Activated CD8-positive, alpha-beta T cell treated with anti-CD3 and anti-CD28 coated beads, Interleukin-2, amount 10 ng/mL, durations not matched to agents 7 days and 5 days (primary cell): ENCODE results near the gene PML. TPM values are rescaled to one million over a fixed set of nuclear protein-coding genes. Genes with fewer than 3 reads are reported as not detected.
A peak's percentile ranks its signal among the peaks of the same experiment; 100 is the strongest.
"Not testable (repeated sequence)": the region's sequence is repeated elsewhere in the genome, so short reads cannot be mapped to it uniquely, and the experiment has no call there.

ENCODE experiments used
- ATAC-seq: fragments of 150-1000 bp; cut with Tn5 transposase; one replicate; pipeline ENCODE4 v1.10.0; 2021; ENCODE audit warnings: moderate library complexity
- CTCF ChIA-PET: fragments of 350-600 bp; sonication (Branson Sonifier 250); formaldehyde crosslinking; loops from one replicate; lab custom pipeline; 2021; ENCODE audit warnings: antibody characterized with exemption; lab: Charles Lee
- POLR2A ChIA-PET: fragments of 350-600 bp; sonication (Branson Sonifier 250); formaldehyde crosslinking; loops from one replicate; lab custom pipeline; 2021; ENCODE audit warnings: antibody characterized with exemption; lab: Charles Lee
- DNase-seq: peaks from one replicate; pipeline ENCODE4 v3.0.0-alpha.2; 2020
- H3K27ac Mint-ChIP-seq: one replicate; pipeline ENCODE4 v1.8.0; 2021; ENCODE audit warnings: mild to moderate bottlenecking, mixed read lengths
- H3K27me3 Mint-ChIP-seq: one replicate; pipeline ENCODE4 v1.8.0; 2021; ENCODE audit warnings: low read depth, mixed read lengths
- H3K36me3 Mint-ChIP-seq: one replicate; pipeline ENCODE4 v1.8.0; 2021; ENCODE audit warnings: low read depth, mixed read lengths
- H3K4me1 Mint-ChIP-seq: one replicate; pipeline ENCODE4 v1.8.0; 2021; ENCODE audit warnings: low read depth, mixed read lengths
- H3K4me3 Mint-ChIP-seq: one replicate; pipeline ENCODE4 v1.8.0; 2021; ENCODE audit warnings: mild to moderate bottlenecking, mixed read lengths
- H3K9me3 Mint-ChIP-seq: one replicate; pipeline ENCODE4 v1.8.0; 2022; ENCODE audit warnings: mixed read lengths; ENCODE audit not compliant: insufficient read depth
- total RNA-seq, 2 experiments: library from RNA; stranded (reverse); gene quantifications; one replicate each; pipeline ENCODE4 v1.2.3, GENCODE V29; 2021

PML gene
- total RNA-seq, 2 experiments from 2014 or later: 108 to 115 TPM

DNA sequence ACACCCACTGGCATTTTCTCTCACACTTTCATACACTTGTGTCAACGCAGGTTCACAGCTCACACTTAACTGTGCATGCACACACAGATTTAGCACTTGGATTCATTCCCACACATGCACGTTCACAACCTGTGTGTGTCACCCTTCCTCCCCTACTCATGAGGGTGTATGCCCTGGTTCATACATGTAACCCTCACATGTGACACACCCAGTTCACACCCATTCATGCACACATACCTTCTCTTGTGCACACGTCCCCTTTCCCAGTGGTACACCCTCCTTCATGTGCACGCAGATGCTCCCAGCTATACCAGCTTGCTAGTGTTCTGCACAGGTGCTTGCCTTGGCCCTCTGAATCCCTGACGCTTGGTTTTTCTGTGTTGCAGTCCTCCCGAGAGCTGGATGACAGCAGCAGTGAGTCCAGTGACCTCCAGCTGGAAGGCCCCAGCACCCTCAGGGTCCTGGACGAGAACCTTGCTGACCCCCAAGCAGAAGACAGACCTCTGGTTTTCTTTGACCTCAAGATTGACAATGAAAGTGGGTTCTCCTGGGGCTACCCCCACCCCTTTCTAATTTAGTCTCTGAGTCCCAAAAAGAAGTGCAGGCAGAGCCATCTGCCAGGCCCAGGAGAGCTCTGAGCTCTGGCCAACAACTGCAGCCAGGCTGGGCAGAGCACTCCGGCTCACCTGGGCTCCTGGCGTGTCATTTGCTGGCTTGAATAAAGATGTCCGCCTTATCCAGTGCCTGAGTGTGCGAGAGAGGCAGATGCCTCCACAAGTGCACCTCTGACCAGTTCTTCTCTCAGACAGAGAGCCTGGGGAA is 48.3 kb downstream of the PML start:
- Mint-ChIP-seq H3K9me3 (no peaks in the 10 kb centered on the region), H3K27ac (no peak overlapping the region), H3K27me3 (no peaks in the 10 kb centered on the region), H3K4me1 (peaks cover 5% of the 10 kb centered on the region), H3K36me3 (peaks cover 13% of the 10 kb centered on the region), H3K4me3 (no peak overlapping the region)
- POLR2A ChIA-PET: interaction anchor here (1.2 kb wide), 1 partner anchor 48 kb away, joined by 3 read pairs; the partner anchor contains the start of gene PML
- ATAC-seq: no peak
- DNase-seq: no peak
- CTCF ChIA-PET: interaction anchor here (2.2 to 17.4 kb wide), 3 partner anchors 11 to 70 kb away, joined by 4 to 177 read pairs (median 12); no protein-coding TSS in a partner anchor

DNA sequence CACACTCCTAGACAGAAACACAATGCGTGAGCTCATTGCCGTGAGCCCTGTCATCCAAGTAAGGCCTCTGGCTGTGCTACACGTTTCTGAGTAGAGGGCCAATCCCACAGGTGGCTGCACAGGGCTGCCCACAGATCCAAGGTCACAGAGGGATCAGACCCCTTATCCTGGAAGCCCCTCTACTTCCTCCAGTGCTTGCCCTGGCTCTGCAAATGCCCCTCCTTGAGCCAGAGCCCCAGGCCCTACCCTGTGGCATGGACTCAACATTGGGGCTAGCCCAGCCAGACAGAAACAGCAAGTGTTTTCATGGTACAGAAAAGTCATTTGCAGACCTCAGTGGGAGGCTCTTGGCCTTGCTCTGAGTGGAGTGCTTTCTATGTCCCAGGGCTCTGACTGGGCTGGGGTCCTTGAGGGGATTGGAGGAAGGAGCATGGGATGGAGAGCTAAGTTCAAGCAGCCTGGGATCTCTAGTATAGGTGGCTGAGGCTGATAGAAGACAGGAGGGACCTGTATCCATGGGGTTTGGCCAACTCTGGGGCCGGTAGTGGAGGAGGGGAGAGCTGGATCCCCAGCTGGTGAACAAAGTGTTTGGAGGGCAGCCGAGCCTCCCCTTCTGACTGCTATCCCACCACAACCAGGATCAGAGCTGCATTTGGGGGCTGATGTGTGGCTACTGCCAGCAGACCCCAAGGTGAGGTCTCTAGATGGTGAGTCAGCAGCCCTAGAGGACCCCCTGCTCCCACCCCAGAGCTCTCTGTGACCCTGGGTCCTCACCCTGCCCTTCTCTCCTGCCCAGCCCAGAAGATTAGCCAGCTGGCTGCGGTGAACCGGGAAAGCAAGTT is 49.1 kb downstream of the PML start:
- Mint-ChIP-seq H3K27ac (peak overlapping the region; percentile 39), H3K4me1 (peaks cover 12% of the 10 kb centered on the region), H3K27me3 (no peaks in the 10 kb centered on the region), H3K9me3 (no peaks in the 10 kb centered on the region), H3K4me3 (no peak overlapping the region), H3K36me3 (peaks cover 10% of the 10 kb centered on the region)
- ChIA-PET POLR2A (interaction anchor here (0.6 to 1.2 kb wide), 3 partner anchors 23 to 71 kb away, joined by 3 read pairs; partner anchors contain the start of gene PML), CTCF (interaction anchor here (3.4 to 17.4 kb wide), 2 partner anchors 10 to 71 kb away, joined by 12 to 177 read pairs; no protein-coding TSS in a partner anchor)
- ATAC-seq: no peak
- DNase-seq: no peak

DNA sequence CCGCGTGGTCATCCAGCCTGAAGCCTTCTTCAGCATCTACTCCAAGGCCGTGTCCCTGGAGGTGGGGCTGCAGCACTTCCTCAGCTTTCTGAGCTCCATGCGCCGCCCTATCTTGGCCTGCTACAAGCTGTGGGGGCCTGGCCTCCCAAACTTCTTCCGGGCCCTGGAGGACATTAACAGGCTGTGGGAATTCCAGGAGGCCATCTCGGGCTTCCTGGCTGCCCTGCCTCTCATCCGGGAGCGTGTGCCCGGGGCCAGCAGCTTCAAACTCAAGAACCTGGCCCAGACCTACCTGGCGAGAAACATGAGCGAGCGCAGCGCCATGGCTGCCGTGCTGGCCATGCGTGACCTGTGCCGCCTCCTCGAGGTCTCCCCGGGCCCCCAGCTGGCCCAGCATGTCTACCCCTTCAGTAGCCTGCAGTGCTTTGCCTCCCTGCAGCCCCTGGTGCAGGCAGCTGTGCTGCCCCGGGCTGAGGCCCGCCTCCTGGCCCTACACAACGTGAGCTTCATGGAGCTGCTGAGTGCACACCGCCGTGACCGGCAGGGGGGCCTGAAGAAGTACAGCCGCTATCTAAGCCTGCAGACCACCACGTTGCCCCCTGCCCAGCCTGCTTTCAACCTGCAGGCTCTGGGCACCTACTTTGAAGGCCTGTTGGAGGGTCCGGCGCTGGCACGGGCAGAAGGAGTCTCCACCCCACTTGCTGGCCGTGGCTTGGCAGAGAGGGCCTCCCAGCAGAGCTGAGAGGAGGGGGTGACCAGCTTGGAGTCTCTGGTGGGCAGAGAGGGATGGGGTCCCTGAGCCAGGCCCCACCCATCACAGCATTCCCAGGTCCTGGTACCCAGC is 50.0 kb downstream of the PML start:
- Mint-ChIP-seq H3K4me1 (peaks cover 14% of the 10 kb centered on the region), H3K4me3 (no peak overlapping the region), H3K36me3 (peaks cover 10% of the 10 kb centered on the region), H3K9me3 (no peaks in the 10 kb centered on the region), H3K27me3 (peaks cover 2% of the 10 kb centered on the region), H3K27ac (no peak overlapping the region)
- CTCF ChIA-PET: interaction anchor here (0.8 to 17.4 kb wide), 3 partner anchors 9 to 79 kb away, joined by 4 to 177 read pairs (median 12); no protein-coding TSS in a partner anchor
- ATAC-seq: no peak
- no peak for DNase-seq
- POLR2A ChIA-PET: interaction anchor here (0.6 to 1.2 kb wide), 3 partner anchors 24 to 72 kb away, joined by 3 read pairs; partner anchors contain the start of gene PML

DNA sequence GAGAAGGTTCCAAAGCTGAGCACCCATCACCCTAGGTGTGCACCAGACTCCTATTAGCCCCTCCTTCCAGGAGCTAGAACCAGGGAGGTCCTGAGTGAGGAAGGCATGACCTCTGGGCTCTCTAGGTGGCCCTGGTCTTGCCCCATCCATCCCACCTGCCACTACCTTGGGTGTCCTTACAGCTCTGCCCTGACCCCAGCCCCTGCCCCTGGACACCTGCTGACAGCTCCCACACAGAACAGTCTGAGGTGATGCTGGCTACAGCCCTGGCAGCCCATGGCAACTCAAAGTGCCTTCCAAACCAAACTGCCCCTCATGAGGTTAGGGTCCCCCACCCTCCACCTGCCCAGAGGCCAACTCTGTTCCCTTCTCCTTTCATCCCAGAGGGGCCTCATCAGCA is 50.7 kb downstream of the PML start:
- DNase-seq: no peak
- ChIA-PET POLR2A (no interaction called here), CTCF (interaction anchor here (0.8 to 17.4 kb wide), 3 partner anchors 9 to 80 kb away, joined by 4 to 177 read pairs (median 12); no protein-coding TSS in a partner anchor)

DNA sequence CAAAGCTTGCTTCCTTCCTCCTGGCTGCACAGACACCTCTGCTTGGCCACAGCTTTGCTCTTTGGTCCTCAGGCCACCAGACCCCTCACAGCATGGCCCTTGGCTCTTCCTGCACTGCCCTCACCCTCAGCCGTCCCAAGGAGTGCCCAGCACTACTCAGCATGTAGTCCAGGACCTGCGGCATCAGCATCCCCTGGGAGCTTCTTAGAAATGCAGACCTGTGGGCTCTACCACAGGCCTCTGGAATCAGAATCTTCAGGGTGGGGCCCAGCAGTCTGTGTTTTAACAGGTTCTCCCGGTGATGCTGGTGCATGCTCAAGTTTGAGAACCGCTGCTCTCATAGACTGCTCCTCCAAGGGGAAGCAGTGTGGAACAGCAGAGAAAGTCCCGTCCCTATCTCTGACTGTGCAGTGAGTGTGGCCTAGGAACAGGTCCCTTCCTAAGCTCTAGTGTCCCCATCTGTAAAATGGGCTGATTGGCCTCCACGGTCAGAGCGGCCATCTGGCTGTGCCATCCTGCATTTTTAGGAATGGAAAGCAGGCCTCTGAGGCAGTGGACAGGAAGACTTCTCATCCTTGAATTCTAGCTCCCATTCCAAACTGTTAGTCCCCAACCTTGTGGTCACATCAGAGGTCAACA is 51.2 kb downstream of the PML start:
- peaks cover 14% of the 10 kb centered on the region for H3K4me1 Mint-ChIP-seq
- CTCF ChIA-PET: interaction anchor here (0.8 to 17.4 kb wide), 5 partner anchors 8 to 111 kb away, joined by 3 to 177 read pairs (median 4); no protein-coding TSS in a partner anchor
- no peak for ATAC-seq

More for the DNA sequence above, 50.7 kb downstream of the PML start:
- Mint-ChIP-seq H3K9me3 (no peaks in the 10 kb centered on the region), H3K36me3 (peaks cover 10% of the 10 kb centered on the region), H3K4me3 (no peak overlapping the region), H3K4me1 (peaks cover 14% of the 10 kb centered on the region), H3K27me3 (peaks cover 4% of the 10 kb centered on the region), H3K27ac (no peak overlapping the region)
- no peak for ATAC-seq

DNA sequence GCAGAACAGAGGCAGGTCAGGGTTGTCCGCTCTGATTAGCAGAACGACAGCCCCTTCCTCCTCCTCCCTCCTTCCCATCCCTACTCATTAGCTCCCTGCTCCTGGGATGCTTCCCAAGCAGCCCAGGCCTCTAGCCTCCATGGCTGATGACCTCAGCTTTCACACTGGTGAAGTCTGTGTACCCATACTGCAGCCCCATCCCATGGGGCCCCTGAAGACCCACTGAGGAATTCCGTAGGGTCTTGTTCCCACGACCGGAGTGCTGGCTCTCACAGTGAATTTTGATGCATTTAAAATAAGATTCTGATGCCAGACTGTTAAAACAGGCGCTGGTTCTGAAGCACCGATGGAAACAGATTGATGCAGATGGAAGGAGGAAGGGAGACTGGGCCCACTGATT is 51.8 kb downstream of the PML start:
- ATAC-seq (no peak), DNase-seq (no peak)
- Mint-ChIP-seq H3K27ac (no peak overlapping the region), H3K4me1 (peaks cover 14% of the 10 kb centered on the region), H3K4me3 (no peak overlapping the region), H3K36me3 (peaks cover 10% of the 10 kb centered on the region), H3K27me3 (peaks cover 4% of the 10 kb centered on the region), H3K9me3 (no peaks in the 10 kb centered on the region)
- CTCF ChIA-PET: interaction anchor here (0.8 to 17.4 kb wide), 5 partner anchors 7 to 110 kb away, joined by 3 to 177 read pairs (median 5); no protein-coding TSS in a partner anchor
- POLR2A ChIA-PET: no interaction called here

More for the DNA sequence above, 51.2 kb downstream of the PML start:
- no peaks in the 10 kb centered on the region for H3K9me3 Mint-ChIP-seq
- DNase-seq: no peak
- H3K27me3 Mint-ChIP-seq: peaks cover 4% of the 10 kb centered on the region
- H3K4me3 Mint-ChIP-seq: no peak overlapping the region
- H3K36me3 Mint-ChIP-seq: peaks cover 10% of the 10 kb centered on the region
- no peak overlapping the region for H3K27ac Mint-ChIP-seq
- POLR2A ChIA-PET: no interaction called here

DNA sequence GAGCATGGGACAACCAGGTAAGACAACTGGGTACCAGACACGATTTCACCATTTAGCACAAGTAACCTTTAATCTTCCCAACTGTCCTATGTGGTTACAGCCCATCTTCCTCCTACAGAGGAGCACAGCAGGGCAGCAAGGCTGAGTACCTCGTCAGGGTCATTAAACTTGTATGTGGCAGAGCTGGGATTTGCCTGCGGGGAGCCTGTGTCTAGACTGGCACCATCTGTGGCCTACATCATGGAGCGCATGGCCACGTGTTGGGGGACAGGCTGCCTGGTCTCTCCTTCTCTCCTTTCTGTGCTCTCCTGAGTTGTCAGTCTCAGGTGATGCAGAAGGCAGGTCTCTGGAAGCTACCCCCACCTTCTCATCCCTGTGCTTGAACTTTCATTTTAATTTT is 55.6 kb downstream of the PML start:
- CTCF ChIA-PET: interaction anchor here (1.7 to 17.4 kb wide), 2 partner anchors 78 to 84 kb away, joined by 10 to 177 read pairs; no protein-coding TSS in a partner anchor
- POLR2A ChIA-PET: no interaction called here
- ATAC-seq (no peak), DNase-seq (no peak)
- H3K4me3 Mint-ChIP-seq: no peak overlapping the region
- no peaks in the 10 kb centered on the region for H3K36me3 Mint-ChIP-seq
- H3K4me1 Mint-ChIP-seq: peaks cover 20% of the 10 kb centered on the region
- no peaks in the 10 kb centered on the region for H3K9me3 Mint-ChIP-seq
- H3K27ac Mint-ChIP-seq: no peak overlapping the region
- peaks cover 4% of the 10 kb centered on the region for H3K27me3 Mint-ChIP-seq

DNA sequence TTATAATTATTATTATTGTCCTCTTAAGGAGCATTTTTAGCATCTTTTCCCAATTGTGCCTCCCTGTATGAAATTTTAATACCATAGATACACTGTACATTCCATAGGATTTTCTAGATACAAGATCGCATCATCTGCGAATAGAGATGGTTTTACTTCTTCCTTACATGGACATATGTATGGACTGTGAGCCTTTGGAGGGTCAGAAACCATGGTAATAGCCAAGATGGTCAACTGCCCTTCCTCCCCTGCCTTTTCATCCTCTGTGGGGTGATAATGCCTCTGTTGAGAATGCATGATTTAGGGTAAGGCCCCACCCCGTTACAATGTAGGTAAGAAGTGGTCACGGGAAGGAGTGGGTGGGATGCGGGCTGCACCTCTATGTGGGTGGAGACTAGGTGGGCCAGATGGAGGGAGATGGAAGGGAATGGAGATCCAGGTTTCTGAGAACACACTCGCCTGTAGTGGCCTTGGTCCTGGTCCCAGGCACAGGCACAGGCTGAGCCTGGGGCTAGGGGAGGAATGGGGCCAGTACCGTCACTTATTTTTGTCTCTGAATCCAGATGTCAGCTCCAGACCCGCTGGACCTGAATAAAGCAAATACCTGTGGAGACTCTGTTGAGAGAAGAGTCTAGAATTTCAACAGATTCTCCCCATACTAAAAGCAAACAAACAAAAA is 56.2 kb downstream of the PML start:
- Mint-ChIP-seq H3K9me3 (no peaks in the 10 kb centered on the region), H3K4me3 (no peak overlapping the region), H3K4me1 (peaks cover 20% of the 10 kb centered on the region), H3K27me3 (peaks cover 4% of the 10 kb centered on the region), H3K27ac (no peak overlapping the region), H3K36me3 (no peaks in the 10 kb centered on the region)
- no peak for DNase-seq
- CTCF ChIA-PET: interaction anchor here (17.4 kb wide), 1 partner anchor 78 kb away, joined by 177 read pairs; no protein-coding TSS in a partner anchor
- ATAC-seq: no peak
- POLR2A ChIA-PET: no interaction called here

DNA sequence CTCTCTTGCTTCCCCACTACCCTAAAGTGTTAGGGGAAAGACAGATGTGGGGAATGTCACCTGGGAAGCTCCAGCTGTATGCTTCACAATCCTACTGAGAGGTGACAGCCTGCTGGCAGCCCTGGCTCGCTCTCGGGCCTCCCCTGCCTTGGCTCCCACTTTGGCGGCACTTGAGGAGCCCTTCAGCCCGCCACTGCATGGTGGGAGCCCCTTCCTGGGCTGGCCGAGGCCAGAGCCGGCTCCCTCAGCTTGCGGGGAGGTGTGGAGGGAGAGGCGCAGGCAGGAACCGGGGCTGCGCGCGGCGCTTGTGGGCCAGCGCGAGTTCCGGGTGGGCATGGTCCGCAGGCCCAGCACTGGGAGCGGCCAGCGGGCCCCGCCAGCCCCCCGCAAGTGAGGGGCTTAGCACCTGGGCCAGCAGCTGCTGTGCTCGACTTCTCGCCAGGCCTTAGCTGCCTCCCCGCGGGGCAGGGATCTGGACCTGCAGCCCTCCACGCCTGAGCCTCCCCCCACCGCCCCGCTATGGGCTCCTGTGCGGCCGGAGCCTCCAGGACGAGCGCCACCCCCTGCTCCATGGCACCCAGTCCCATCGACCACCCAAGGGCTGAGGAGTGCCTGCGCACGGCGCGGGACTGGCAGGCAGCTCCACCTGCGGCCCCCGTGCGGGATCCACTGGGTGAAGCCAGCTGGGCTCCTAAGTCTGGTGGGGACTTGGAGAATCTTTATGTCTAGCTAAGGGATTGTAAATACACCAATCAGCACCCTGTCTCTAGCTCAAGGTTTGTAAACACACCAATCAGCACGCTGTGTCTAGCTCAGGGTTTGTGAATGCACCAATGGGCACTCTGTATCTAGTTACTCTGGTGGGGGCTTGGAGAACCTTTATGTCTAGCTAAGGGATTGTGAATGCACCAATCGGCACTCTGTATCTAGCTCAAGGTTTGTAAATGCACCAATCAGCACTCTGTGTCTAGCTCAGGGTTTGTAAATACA is 58.0 kb downstream of the PML start:
- not testable (repeated sequence) for H3K27ac Mint-ChIP-seq, ATAC-seq, H3K36me3 Mint-ChIP-seq, H3K9me3 Mint-ChIP-seq, DNase-seq, H3K4me3 Mint-ChIP-seq, H3K27me3 Mint-ChIP-seq
- peaks cover 17% of the 10 kb centered on the region for H3K4me1 Mint-ChIP-seq
- POLR2A ChIA-PET: interaction anchor here (0.6 kb wide), 1 partner anchor 43 kb away, joined by 3 read pairs; no protein-coding TSS in a partner anchor
- CTCF ChIA-PET: interaction anchor here (0.8 to 17.4 kb wide), 7 partner anchors 8 to 270 kb away, joined by 3 to 177 read pairs (median 5); no protein-coding TSS in a partner anchor
